ENCODE results near the gene FCHSD2. TPM values are rescaled to one million over a fixed set of nuclear protein-coding genes. Genes with fewer than 3 reads are reported as not detected.

FCHSD2 gene
- total and polyA plus RNA-seq, 4 donors: 7.6 to 18.7 (median 9.9) TPM

DNA sequence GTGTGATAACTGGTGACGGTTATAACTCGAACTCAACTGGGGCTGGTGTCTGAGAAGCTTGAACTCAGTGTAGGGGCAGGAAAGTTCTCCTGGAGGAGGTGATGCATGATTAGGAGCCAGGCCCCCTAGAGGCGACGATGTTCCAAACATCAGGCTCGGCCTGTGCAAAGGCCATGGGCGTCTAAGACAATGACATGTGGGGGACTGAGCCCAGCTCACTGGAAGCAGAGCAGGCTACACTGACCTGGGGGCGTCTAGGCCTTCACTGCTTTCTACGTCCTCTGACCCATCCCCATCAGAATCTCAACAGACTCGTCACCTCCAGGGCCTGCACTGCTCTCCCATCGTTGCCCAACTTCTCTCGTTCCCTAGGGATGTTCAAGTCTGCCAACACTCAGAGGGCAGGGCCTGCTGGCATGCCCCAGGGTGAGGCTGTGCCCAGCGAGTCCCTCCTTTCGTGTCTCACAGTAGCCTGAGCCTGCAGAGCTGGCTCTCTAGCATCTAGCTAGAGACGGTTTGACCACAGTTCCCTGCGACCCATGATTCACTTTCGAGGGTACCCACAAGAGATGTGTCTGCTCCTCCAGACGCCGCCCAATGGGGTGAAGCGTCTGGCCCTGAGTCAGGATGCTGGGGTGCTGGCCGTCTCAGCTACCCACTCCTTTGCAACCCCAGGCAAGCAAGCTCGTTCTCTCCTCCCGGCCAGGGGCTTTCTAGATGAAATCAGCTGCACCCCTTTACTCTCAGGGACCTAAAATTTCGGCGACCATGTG, 329.0 kb downstream of the FCHSD2 start:
- Histone ChIP-seq H3K9ac (ENCODE audit: low read depth in 1 of 2, low read length in 2 of 2) (peak overlapping the region; percentile 24 to 61), H3K27ac (ENCODE audit: low read depth in 1 of 2, low read length in 2 of 2) (peak overlapping the region; percentile 89 to 95), H3K9me3 (ENCODE audit: control insufficient read depth in 4 of 4, low read length in 3 of 4) (no peaks in the 10 kb centered on the region), H3K27me3 (ENCODE audit: control insufficient read depth in 4 of 4, insufficient read depth in 4 of 4, low read length in 3 of 4) (no peaks in the 10 kb centered on the region), H3K36me3 (ENCODE audit: control insufficient read depth in 4 of 4, insufficient read depth in 3 of 4, low read depth in 1 of 4, low read length in 3 of 4) (peaks cover 0 to 6% (median 0%) of the 10 kb centered on the region in 4 donors), H3K4me3 (ENCODE audit: low read depth in 1 of 3, low read length in 3 of 3) (peak overlapping the region; percentile 70 to 74 (median 71)), H3K4me1 (ENCODE audit: control insufficient read depth in 4 of 4, insufficient read depth in 4 of 4, low read length in 3 of 4) (peaks cover 6 to 28% (median 21%) of the 10 kb centered on the region in 4 donors)
- 33% methylated on average over 24 of the region's 24 CpGs for WGBS
- TF ChIP-seq, protein P1, sequence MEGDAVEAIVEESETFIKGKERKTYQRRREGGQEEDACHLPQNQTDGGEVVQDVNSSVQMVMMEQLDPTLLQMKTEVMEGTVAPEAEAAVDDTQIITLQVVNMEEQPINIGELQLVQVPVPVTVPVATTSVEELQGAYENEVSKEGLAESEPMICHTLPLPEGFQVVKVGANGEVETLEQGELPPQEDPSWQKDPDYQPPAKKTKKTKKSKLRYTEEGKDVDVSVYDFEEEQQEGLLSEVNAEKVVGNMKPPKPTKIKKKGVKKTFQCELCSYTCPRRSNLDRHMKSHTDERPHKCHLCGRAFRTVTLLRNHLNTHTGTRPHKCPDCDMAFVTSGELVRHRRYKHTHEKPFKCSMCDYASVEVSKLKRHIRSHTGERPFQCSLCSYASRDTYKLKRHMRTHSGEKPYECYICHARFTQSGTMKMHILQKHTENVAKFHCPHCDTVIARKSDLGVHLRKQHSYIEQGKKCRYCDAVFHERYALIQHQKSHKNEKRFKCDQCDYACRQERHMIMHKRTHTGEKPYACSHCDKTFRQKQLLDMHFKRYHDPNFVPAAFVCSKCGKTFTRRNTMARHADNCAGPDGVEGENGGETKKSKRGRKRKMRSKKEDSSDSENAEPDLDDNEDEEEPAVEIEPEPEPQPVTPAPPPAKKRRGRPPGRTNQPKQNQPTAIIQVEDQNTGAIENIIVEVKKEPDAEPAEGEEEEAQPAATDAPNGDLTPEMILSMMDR (IDR thresholded peaks at IDR 0.05; ENCODE audit: low read depth, low read length, missing input control): peak; percentile 26
- TF ChIP-seq, protein P2, sequence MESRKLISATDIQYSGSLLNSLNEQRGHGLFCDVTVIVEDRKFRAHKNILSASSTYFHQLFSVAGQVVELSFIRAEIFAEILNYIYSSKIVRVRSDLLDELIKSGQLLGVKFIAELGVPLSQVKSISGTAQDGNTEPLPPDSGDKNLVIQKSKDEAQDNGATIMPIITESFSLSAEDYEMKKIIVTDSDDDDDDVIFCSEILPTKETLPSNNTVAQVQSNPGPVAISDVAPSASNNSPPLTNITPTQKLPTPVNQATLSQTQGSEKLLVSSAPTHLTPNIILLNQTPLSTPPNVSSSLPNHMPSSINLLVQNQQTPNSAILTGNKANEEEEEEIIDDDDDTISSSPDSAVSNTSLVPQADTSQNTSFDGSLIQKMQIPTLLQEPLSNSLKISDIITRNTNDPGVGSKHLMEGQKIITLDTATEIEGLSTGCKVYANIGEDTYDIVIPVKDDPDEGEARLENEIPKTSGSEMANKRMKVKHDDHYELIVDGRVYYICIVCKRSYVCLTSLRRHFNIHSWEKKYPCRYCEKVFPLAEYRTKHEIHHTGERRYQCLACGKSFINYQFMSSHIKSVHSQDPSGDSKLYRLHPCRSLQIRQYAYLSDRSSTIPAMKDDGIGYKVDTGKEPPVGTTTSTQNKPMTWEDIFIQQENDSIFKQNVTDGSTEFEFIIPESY (IDR thresholded peaks at IDR 0.05): no peak
- TF ChIP-seq GABPA (IDR thresholded peaks at IDR 0.05 in 1 of 2, conservative IDR thresholded peaks at IDR 0.05 in 1 of 2): no peak
- TF ChIP-seq RXRA (IDR thresholded peaks at IDR 0.05): peak in 1 of 2 donors; percentile 39
- TF ChIP-seq EGR1 (IDR thresholded peaks at IDR 0.05; ENCODE audit: low read depth in 2 of 2): no peak
- TF ChIP-seq TAF1 (conservative IDR thresholded peaks at IDR 0.05): no peak
- no peak for TF ChIP-seq FOXA1 (IDR thresholded peaks at IDR 0.05)
- no peak for TF ChIP-seq JUND (IDR thresholded peaks at IDR 0.05)
- no peak for TF ChIP-seq SP1 (IDR thresholded peaks at IDR 0.05)
- no peak for TF ChIP-seq FOXA2 (IDR thresholded peaks at IDR 0.05)
- TF ChIP-seq RAD21 (IDR thresholded peaks at IDR 0.05): peak in 1 of 2 donors; percentile 60
- TF ChIP-seq, protein P3, sequence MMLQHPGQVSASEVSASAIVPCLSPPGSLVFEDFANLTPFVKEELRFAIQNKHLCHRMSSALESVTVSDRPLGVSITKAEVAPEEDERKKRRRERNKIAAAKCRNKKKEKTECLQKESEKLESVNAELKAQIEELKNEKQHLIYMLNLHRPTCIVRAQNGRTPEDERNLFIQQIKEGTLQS (IDR thresholded peaks at IDR 0.05): no peak
- TF ChIP-seq HNF4G (IDR thresholded peaks at IDR 0.05): no peak
- no peak for TF ChIP-seq NR2F2 (IDR thresholded peaks at IDR 0.05)
- TF ChIP-seq, protein P4, sequence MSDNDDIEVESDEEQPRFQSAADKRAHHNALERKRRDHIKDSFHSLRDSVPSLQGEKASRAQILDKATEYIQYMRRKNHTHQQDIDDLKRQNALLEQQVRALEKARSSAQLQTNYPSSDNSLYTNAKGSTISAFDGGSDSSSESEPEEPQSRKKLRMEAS (IDR thresholded peaks at IDR 0.05): no peak
- TF ChIP-seq, protein P5, sequence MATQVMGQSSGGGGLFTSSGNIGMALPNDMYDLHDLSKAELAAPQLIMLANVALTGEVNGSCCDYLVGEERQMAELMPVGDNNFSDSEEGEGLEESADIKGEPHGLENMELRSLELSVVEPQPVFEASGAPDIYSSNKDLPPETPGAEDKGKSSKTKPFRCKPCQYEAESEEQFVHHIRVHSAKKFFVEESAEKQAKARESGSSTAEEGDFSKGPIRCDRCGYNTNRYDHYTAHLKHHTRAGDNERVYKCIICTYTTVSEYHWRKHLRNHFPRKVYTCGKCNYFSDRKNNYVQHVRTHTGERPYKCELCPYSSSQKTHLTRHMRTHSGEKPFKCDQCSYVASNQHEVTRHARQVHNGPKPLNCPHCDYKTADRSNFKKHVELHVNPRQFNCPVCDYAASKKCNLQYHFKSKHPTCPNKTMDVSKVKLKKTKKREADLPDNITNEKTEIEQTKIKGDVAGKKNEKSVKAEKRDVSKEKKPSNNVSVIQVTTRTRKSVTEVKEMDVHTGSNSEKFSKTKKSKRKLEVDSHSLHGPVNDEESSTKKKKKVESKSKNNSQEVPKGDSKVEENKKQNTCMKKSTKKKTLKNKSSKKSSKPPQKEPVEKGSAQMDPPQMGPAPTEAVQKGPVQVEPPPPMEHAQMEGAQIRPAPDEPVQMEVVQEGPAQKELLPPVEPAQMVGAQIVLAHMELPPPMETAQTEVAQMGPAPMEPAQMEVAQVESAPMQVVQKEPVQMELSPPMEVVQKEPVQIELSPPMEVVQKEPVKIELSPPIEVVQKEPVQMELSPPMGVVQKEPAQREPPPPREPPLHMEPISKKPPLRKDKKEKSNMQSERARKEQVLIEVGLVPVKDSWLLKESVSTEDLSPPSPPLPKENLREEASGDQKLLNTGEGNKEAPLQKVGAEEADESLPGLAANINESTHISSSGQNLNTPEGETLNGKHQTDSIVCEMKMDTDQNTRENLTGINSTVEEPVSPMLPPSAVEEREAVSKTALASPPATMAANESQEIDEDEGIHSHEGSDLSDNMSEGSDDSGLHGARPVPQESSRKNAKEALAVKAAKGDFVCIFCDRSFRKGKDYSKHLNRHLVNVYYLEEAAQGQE (IDR thresholded peaks at IDR 0.05): no peak
- TF ChIP-seq HNF4A (conservative IDR thresholded peaks at IDR 0.05): peak in 1 of 2 donors; percentile 9
- no peak for TF ChIP-seq YY1 (IDR thresholded peaks at IDR 0.05)
- no peak for DNase-seq (ENCODE audit: low spot score)

Measured in liver (tissue), 9 donors.